GM23338 (cell line): ENCODE data around the gene TRIM24.

ENCODE experiments used
- CREB1 ChIP-seq: fragments of 250-450 bp; sonication (Bioruptor Pico); IDR thresholded peaks from 2 replicates; pipeline ENCODE4 v1.5.0; 2020; ENCODE audit warnings: low read depth, mild to moderate bottlenecking, moderate library complexity
- CTCF ChIP-seq, 2 experiments: fragments of 200-600 bp in 1 of 2; sonication (generic) in 1 of 2; conservative IDR thresholded peaks; 2 replicates each; pipeline versions ENCODE4 v1.5.1 to v1.6.1; 2016 to 2017; ENCODE audit warnings: antibody characterized with exemption in 2 of 2, low read depth in 2 of 2, mild to moderate bottlenecking in 2 of 2, moderate library complexity in 1 of 2
- ETS1 ChIP-seq: IDR thresholded peaks from 2 replicates; pipeline ENCODE4 v1.6.1; 2016; ENCODE audit warnings: antibody characterized with exemption
- EZH2 ChIP-seq: fragments of 200-600 bp; sonication (generic); IDR thresholded peaks from one replicate; pipeline ENCODE4 v1.8.0; 2017; ENCODE audit warnings: antibody characterized with exemption, mild to moderate bottlenecking, low read depth; ENCODE audit not compliant: unreplicated experiment
- EZH2phosphoT487 ChIP-seq: fragments of 200-600 bp; sonication (generic); IDR thresholded peaks from one replicate; pipeline ENCODE4 v1.8.1; 2018; ENCODE audit warnings: antibody characterized with exemption; ENCODE audit not compliant: unreplicated experiment
- JUNB ChIP-seq: IDR thresholded peaks from one replicate; pipeline ENCODE4 v1.6.1; 2016; ENCODE audit warnings: antibody characterized with exemption; ENCODE audit not compliant: unreplicated experiment
- NANOG ChIP-seq: IDR thresholded peaks from 2 replicates; pipeline ENCODE4 v1.6.1; 2016; ENCODE audit warnings: antibody characterized with exemption, borderline replicate concordance
- POLR2AphosphoS5 ChIP-seq: IDR thresholded peaks from 2 replicates; pipeline ENCODE4 v1.6.1; 2016; ENCODE audit warnings: antibody characterized with exemption, low read depth
- REST ChIP-seq: IDR thresholded peaks from one replicate; pipeline ENCODE4 v1.6.1; 2018; ENCODE audit warnings: antibody characterized with exemption; ENCODE audit not compliant: unreplicated experiment
- STAT1 ChIP-seq: IDR thresholded peaks from one replicate; pipeline ENCODE4 v1.6.1; 2016; ENCODE audit warnings: antibody characterized with exemption; ENCODE audit not compliant: unreplicated experiment
- ZNF114 ChIP-seq: fragments of 250-450 bp; sonication (Bioruptor Pico); IDR thresholded peaks from 2 replicates; pipeline ENCODE4 v1.5.0; 2020; ENCODE audit warnings: mild to moderate bottlenecking, moderate library complexity

- no peak for TF ChIP-seq EZH2
- no peak for TF ChIP-seq CTCF (conservative IDR thresholded peaks at IDR 0.05; ENCODE audit: low read depth in 2 of 2)
- no peak for TF ChIP-seq EZH2phosphoT487
- TF ChIP-seq POLR2AphosphoS5: no peak
- TF ChIP-seq REST: no peak
- no peak for TF ChIP-seq ZNF114 (CRISPR knock-in tag)
- TF ChIP-seq JUNB: no peak
- TF ChIP-seq ETS1: no peak
- no peak for TF ChIP-seq NANOG
- no peak for TF ChIP-seq CREB1 (CRISPR knock-in tag)
- no peak for TF ChIP-seq STAT1
These were observed 85.1 kb downstream of the TRIM24 start for GRCh38 chr7:138545123-138545522.
